Measurements from ENCODE around the gene MPP3.

The MPP3 gene

GRCh38 chr17:43757171-43757660 is 75.7 kb downstream of the MPP3 start:
- no peak for TF ChIP-seq CTCF (IDR thresholded peaks at IDR 0.05; ENCODE audit: borderline replicate concordance, insufficient read depth, low read depth, low read length)
- H3K4me3 ChIP-seq (ENCODE audit: low read depth, low read length): no peak overlapping the region

- TF ChIP-seq CTCF (IDR thresholded peaks at IDR 0.05; ENCODE audit: borderline replicate concordance, insufficient read depth, low read depth, low read length): no peak
- H3K4me3 ChIP-seq (ENCODE audit: low read depth, low read length): no peak overlapping the region
These were observed 76.7 kb downstream of the MPP3 start for GRCh38 chr17:43756201-43756600.

- H3K4me3 ChIP-seq (ENCODE audit: low read depth, low read length): no peak overlapping the region
- no peak for TF ChIP-seq CTCF (IDR thresholded peaks at IDR 0.05; ENCODE audit: borderline replicate concordance, insufficient read depth, low read depth, low read length)
These were observed 77.5 kb downstream of the MPP3 start for GRCh38 chr17:43755389-43755875.

DNA sequence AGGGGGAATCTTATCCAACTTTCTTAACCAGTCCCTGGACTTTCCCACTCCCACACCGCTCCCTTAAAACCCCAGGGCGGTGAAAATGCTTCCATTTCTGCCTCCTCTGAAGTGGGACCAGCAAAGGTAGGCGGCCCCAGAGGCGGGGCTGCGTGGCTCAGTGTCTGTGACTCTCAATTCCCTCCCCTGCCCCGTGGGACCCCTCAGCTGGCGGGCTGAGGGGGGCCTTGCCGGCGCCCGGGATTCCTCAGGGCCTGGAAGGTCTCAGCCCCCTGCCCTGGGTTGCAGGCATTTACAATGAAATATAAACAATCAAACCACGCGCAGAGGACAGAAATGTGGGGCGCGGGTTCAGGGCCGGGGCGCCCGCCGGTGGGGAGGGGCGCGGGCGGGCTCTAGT is 78.0 kb downstream of the MPP3 start:
- no peak overlapping the region for H3K4me3 ChIP-seq (ENCODE audit: low read depth, low read length)
- no peak for TF ChIP-seq CTCF (IDR thresholded peaks at IDR 0.05; ENCODE audit: borderline replicate concordance, insufficient read depth, low read depth, low read length)

DNA sequence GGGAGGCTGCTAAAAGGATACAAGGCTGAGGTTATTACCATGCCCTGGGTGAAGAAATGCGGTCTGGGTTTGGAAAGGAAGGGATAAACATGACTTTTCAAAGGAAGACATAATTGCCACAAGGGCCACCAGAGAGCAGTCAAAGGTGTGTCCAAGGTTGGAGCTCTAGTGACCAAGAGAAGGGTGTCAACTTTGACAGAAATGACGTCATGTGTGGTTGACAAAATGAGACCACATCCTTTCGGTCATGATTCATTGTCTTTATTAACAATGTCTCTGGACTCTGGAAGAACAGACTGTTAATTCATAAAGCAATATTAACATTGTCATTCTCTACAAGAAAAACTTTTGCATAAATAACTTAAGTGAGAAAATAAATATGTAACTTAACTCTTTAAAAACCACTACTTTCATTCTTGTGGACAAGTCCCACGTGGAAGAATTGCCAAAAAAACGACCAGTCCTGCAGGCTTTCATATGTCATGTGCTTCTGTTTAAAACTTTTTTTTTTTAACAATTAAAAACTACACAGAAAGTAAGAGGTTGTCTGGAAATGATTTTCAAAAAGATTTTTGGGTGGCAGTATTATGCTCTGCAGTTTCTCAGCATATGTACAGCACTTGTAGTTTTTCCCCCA is 79.3 kb downstream of the MPP3 start:
- no peak for TF ChIP-seq CTCF (IDR thresholded peaks at IDR 0.05; ENCODE audit: borderline replicate concordance, insufficient read depth, low read depth, low read length)
- H3K4me3 ChIP-seq (ENCODE audit: low read depth, low read length): no peak overlapping the region

All from GM12875 (cell line).